GM23248 (cell line): ENCODE results near the gene DERA. TPM values are rescaled to one million over a fixed set of nuclear protein-coding genes. Genes with fewer than 3 reads are reported as not detected.

ENCODE experiments used
- DNase-seq: peaks from one replicate; pipeline ENCODE4 v3.0.0-alpha.2; 2015
- H2AFZ ChIP-seq: fragments of 200-600 bp; sonication (generic); 2 replicates; pipeline ENCODE4 v1.6.1; 2016; ENCODE audit warnings: antibody characterized with exemption
- H3F3A ChIP-seq: fragments of 200-600 bp; sonication (generic); 2 replicates; pipeline ENCODE4 v1.6.1; 2016; ENCODE audit warnings: mild to moderate bottlenecking, antibody characterized with exemption, mixed run types; ENCODE audit not compliant: insufficient read depth
- H3K27ac ChIP-seq: fragments of 200-600 bp; sonication (generic); 2 replicates; pipeline ENCODE4 v1.5.1; 2016; ENCODE audit warnings: mild to moderate bottlenecking
- H3K27me3 ChIP-seq: fragments of 200-600 bp; sonication (generic); replicated peaks from 2 replicates; pipeline ENCODE4 v1.6.1; 2016; ENCODE audit warnings: mild to moderate bottlenecking; ENCODE audit not compliant: insufficient read depth
- H3K36me3 ChIP-seq: fragments of 200-600 bp; sonication (generic); 2 replicates; pipeline ENCODE4 v1.6.1; 2016; ENCODE audit warnings: low read depth, mild to moderate bottlenecking
- H3K4me1 ChIP-seq: fragments of 200-600 bp; sonication (generic); 2 replicates; pipeline ENCODE4 v1.6.1; 2016; ENCODE audit warnings: mild to moderate bottlenecking; ENCODE audit not compliant: insufficient read depth
- H3K4me2 ChIP-seq: fragments of 200-600 bp; sonication (generic); one replicate; pipeline ENCODE4 v1.6.1; 2016; ENCODE audit warnings: mild to moderate bottlenecking; ENCODE audit not compliant: unreplicated experiment
- H3K4me3 ChIP-seq: fragments of 200-600 bp; sonication (generic); 2 replicates; pipeline ENCODE4 v1.5.1; 2016; ENCODE audit warnings: mild to moderate bottlenecking
- H3K79me2 ChIP-seq: fragments of 200-600 bp; sonication (generic); 2 replicates; pipeline ENCODE4 v1.6.1; 2016; ENCODE audit warnings: mild to moderate bottlenecking; ENCODE audit not compliant: insufficient read depth
- H3K9ac ChIP-seq: fragments of 200-600 bp; sonication (generic); 2 replicates; pipeline ENCODE4 v1.6.1; 2016; ENCODE audit warnings: mild to moderate bottlenecking
- H3K9me2 ChIP-seq: fragments of 200-600 bp; sonication (generic); 2 replicates; pipeline ENCODE4 v1.6.1; 2016; ENCODE audit warnings: mixed run types, mild to moderate bottlenecking, moderate library complexity; ENCODE audit not compliant: insufficient read depth
- H3K9me3 ChIP-seq: fragments of 200-600 bp; sonication (generic); one replicate; pipeline ENCODE4 v1.6.1; 2017; ENCODE audit warnings: low read depth
- H4K20me1 ChIP-seq: fragments of 200-600 bp; sonication (generic); 2 replicates; pipeline ENCODE4 v1.6.0; 2016; ENCODE audit not compliant: insufficient read depth
- EZH2 ChIP-seq: fragments of 200-600 bp; sonication (generic); IDR thresholded peaks from 2 replicates; pipeline ENCODE4 v1.6.1; 2018; ENCODE audit warnings: antibody characterized with exemption, mild to moderate bottlenecking; ENCODE audit not compliant: insufficient read depth, poor library complexity, severe bottlenecking
- EZH2phosphoT487 ChIP-seq: fragments of 200-600 bp; sonication (generic); IDR thresholded peaks from 2 replicates; pipeline ENCODE4 v1.6.1; 2018; ENCODE audit warnings: antibody characterized with exemption, moderate library complexity, mild to moderate bottlenecking, low read depth; ENCODE audit not compliant: insufficient read depth
- WGBS, 2 experiments: methylation state at CpG; one replicate each; pipeline ENCODE4 v1.1.6; 2015 to 2017; ENCODE audit warnings: low lambda C conversion rate in 2 of 2, low coverage in 1 of 2; ENCODE audit errors: missing lambda C conversion rate in 2 of 2; 5-methylcytosine and 5-hydroxymethylcytosine counted together
- in situ Hi-C: fragments of 300-500 bp; cut with MboI; formaldehyde crosslinking; loops from 2 replicates; pipeline ENCODE4 v1.15.0; 2020
- polyA plus RNA-seq: library from polyadenylated mRNA; unstranded; fragments of >200 nt; fragmentation: Nextera tagmentation; extraction: Ambion mirVana; gene quantifications from 2 replicates; pipeline ENCODE4 v1.2.1, GENCODE V29; 2016
- total RNA-seq: library from RNA; depleted of rRNA; stranded (reverse); fragments of >200 nt; shearing (Covaris generic); gene quantifications from 2 replicates; pipeline ENCODE4 v1.2.3, GENCODE V29; 2014

The DERA gene
- total and polyA plus RNA-seq, 2 experiments from 2014 or later: 47.3 to 70.5 TPM

- Histone ChIP-seq H3K27me3 (no peaks in the 10 kb centered on the region), H3K4me3 (no peak overlapping the region), H3K4me2 (peak overlapping the region; percentile 6), H3K27ac (no peak overlapping the region), H3K36me3 (no peaks in the 10 kb centered on the region), H3K9me2 (no peaks in the 10 kb centered on the region; the same call in 1 of the 2 replicates), H3K9me3 (no peaks in the 10 kb centered on the region), H3F3A (peaks cover 3% of the 10 kb centered on the region; the same call in 1 of the 2 replicates), H3K9ac (no peak overlapping the region), H4K20me1 (no peaks in the 10 kb centered on the region), H2AFZ (no peak overlapping the region), H3K4me1 (peaks cover 8% of the 10 kb centered on the region), H3K79me2 (no peaks in the 10 kb centered on the region)
- 12 to 17% methylated on average over 2 of the region's 2 CpGs for WGBS, 2 experiments
- in situ Hi-C loops: no loop called here
- DNase-seq: peak; percentile 64
- TF ChIP-seq EZH2phosphoT487 (no peak), EZH2 (no peak)
Observed at GRCh38 chr12:16027002-16027401, 115.9 kb downstream of the DERA start.

GRCh38 chr12:16030744-16031143 lies 119.6 kb downstream of the DERA start:
- peaks cover 8% of the 10 kb centered on the region for H3K4me1 ChIP-seq
- no peaks in the 10 kb centered on the region for H3K9me3 ChIP-seq
- H3K4me2 ChIP-seq: no peak overlapping the region
- no peaks in the 10 kb centered on the region for H3K79me2 ChIP-seq
- H3K9ac ChIP-seq: no peak overlapping the region
- H4K20me1 ChIP-seq: no peaks in the 10 kb centered on the region
- H3K36me3 ChIP-seq: no peaks in the 10 kb centered on the region; the same call in 1 of the 2 replicates
- TF ChIP-seq EZH2: no peak
- no peak for TF ChIP-seq EZH2phosphoT487
- 97 to 100% methylated on average over 2 of the region's 2 CpGs for WGBS, 2 experiments
- in situ Hi-C loops: no loop called here
- H3K9me2 ChIP-seq: no peaks in the 10 kb centered on the region; the same call in 1 of the 2 replicates
- H3F3A ChIP-seq: peaks cover 3% of the 10 kb centered on the region; the same call in 1 of the 2 replicates
- DNase-seq: no peak
- no peaks in the 10 kb centered on the region for H3K27me3 ChIP-seq
- no peak overlapping the region for H2AFZ ChIP-seq
- no peak overlapping the region for H3K4me3 ChIP-seq
- H3K27ac ChIP-seq: no peak overlapping the region

- 81 to 83% methylated on average over 5 of the region's 5 CpGs for WGBS, 2 experiments
- Histone ChIP-seq H3K79me2 (no peaks in the 10 kb centered on the region), H3K9ac (no peak overlapping the region), H3F3A (no peaks in the 10 kb centered on the region), H2AFZ (no peak overlapping the region), H3K27me3 (no peaks in the 10 kb centered on the region), H3K9me2 (no peaks in the 10 kb centered on the region; the same call in 1 of the 2 replicates), H3K4me2 (no peak overlapping the region), H3K36me3 (peaks cover 10% of the 10 kb centered on the region), H3K4me1 (no peaks in the 10 kb centered on the region), H3K27ac (no peak overlapping the region), H3K9me3 (no peaks in the 10 kb centered on the region), H4K20me1 (no peaks in the 10 kb centered on the region), H3K4me3 (no peak overlapping the region)
- no peak for DNase-seq
- no peak for TF ChIP-seq EZH2
- no peak for TF ChIP-seq EZH2phosphoT487
- in situ Hi-C loops: no loop called here
Observed at GRCh38 chr12:16034136-16034817, 123.1 kb downstream of the DERA start.

GRCh38 chr12:16036073-16036472 lies 124.9 kb downstream of the DERA start:
- H2AFZ ChIP-seq: no peak overlapping the region
- no peaks in the 10 kb centered on the region for H3K79me2 ChIP-seq
- no peak for TF ChIP-seq EZH2phosphoT487
- TF ChIP-seq EZH2: no peak
- H3K27me3 ChIP-seq: no peaks in the 10 kb centered on the region
- no peak for DNase-seq
- no peak overlapping the region for H3K9ac ChIP-seq
- H3K9me2 ChIP-seq: no peaks in the 10 kb centered on the region
- no peak overlapping the region for H3K4me3 ChIP-seq
- H3K36me3 ChIP-seq: peaks cover 16% of the 10 kb centered on the region
- H3K27ac ChIP-seq: no peak overlapping the region
- no peaks in the 10 kb centered on the region for H3K4me1 ChIP-seq
- H3F3A ChIP-seq: no peaks in the 10 kb centered on the region
- no peaks in the 10 kb centered on the region for H3K9me3 ChIP-seq
- no peak overlapping the region for H3K4me2 ChIP-seq
- no peaks in the 10 kb centered on the region for H4K20me1 ChIP-seq
- in situ Hi-C loops: no loop called here
- WGBS, 2 experiments: 98% methylated on average over 3 of the region's 3 CpGs
